Measurements from ENCODE around the gene CCNT1. TPM values are rescaled to one million over a fixed set of nuclear protein-coding genes. Genes with fewer than 3 reads are reported as not detected.

CCNT1 gene
- total and polyA plus RNA-seq, 2 of the 4 experiments (the other 2 are of a cell fraction): 9.0 to 74.0 TPM

GRCh38 chr12:48687592-48687991 is 28.9 kb downstream of the CCNT1 start:
- H3K4me1 ChIP-seq (ENCODE audit: control insufficient read depth, insufficient read depth, low read length): 0 out of 2 replicates have a peak, but pooled peaks cover 2% of the 10 kb centered on the region
- no peak overlapping the region for H3K4ac ChIP-seq (ENCODE audit: low read depth, low read length)
- no peaks in the 10 kb centered on the region for H3K27me3 ChIP-seq (ENCODE audit: control insufficient read depth, insufficient read depth, low read length)
- H3K56ac ChIP-seq (ENCODE audit: extremely low read depth, insufficient read depth, low read length): no peak overlapping the region
- H3K27ac ChIP-seq (ENCODE audit: insufficient read depth, low read length): no peak overlapping the region
- no peak overlapping the region for H3K14ac ChIP-seq (replicated peaks; ENCODE audit: low read depth, low read length)
- no peak overlapping the region for H4K91ac ChIP-seq (ENCODE audit: insufficient read depth, low read depth, low read length)
- no peak overlapping the region for H2BK20ac ChIP-seq (ENCODE audit: low read depth, low read length)
- H2BK5ac ChIP-seq (ENCODE audit: low read depth, low read length, poor library complexity, severe bottlenecking): no peak overlapping the region
- BruUV-seq (replicated peaks): no TSS peak
- no peak overlapping the region for H3K4me2 ChIP-seq (ENCODE audit: low read depth, low read length)
- no peak for ATAC-seq (ENCODE audit: low read depth)
- no peaks in the 10 kb centered on the region for H4K20me1 ChIP-seq (ENCODE audit: insufficient read depth, low read length)
- peaks cover 2% of the 10 kb centered on the region; the same call in 1 of the 2 replicates for H3K9me1 ChIP-seq (ENCODE audit: insufficient read depth, low read length)
- H2BK120ac ChIP-seq (ENCODE audit: low read depth, low read length): no peak overlapping the region
- H4K5ac ChIP-seq (ENCODE audit: low read depth, low read length): no peak overlapping the region
- H4K8ac ChIP-seq (ENCODE audit: low read depth in 2 of 2, low read length in 2 of 2): no peak overlapping the region
- no CpG with 5 or more reads among the region's 4 CpGs for WGBS, 2 experiments (ENCODE audit: extremely low coverage in 2 of 2, insufficient read length in 1 of 2)
- H2AFZ ChIP-seq (replicated peaks; ENCODE audit: low read length, poor library complexity): no peak overlapping the region
- H3K36me3 ChIP-seq (ENCODE audit: control insufficient read depth, insufficient read depth, low read length): peaks cover 14% of the 10 kb centered on the region
- H2AK5ac ChIP-seq (ENCODE audit: low read depth, low read length): no peak overlapping the region
- H3K4me3 ChIP-seq (ENCODE audit: insufficient read depth, low read depth, low read length): no peak overlapping the region
- POLR2A ChIA-PET (ENCODE audit: unreplicated experiment): no interaction called here
- CTCF ChIA-PET: interaction anchor here (0.6 kb wide), 1 partner anchor 19 kb away, joined by 4 read pairs; no protein-coding TSS in a partner anchor
- H2AK9ac ChIP-seq (replicated peaks; ENCODE audit: low read depth, low read length, poor library complexity): no peak overlapping the region
- no peak overlapping the region for H3K9ac ChIP-seq (ENCODE audit: low read depth, low read length)
- H3K79me1 ChIP-seq (ENCODE audit: low read depth in 1 of 2, low read length in 2 of 2): peaks cover 17 to 26% of the 10 kb centered on the region in 2 experiments
- TF ChIP-seq MAZ (IDR thresholded peaks at IDR 0.05; ENCODE audit: borderline replicate concordance, low read depth, low read length) (no peak), FOS (IDR thresholded peaks at IDR 0.05; ENCODE audit: low read depth, low read length) (no peak), POLR2A (IDR thresholded peaks at IDR 0.05; ENCODE audit: low read depth, low read length) (no peak), ELK1 (IDR thresholded peaks at IDR 0.05; ENCODE audit: borderline replicate concordance, low read depth, low read length) (no peak), CHD1 (IDR thresholded peaks at IDR 0.05; ENCODE audit: low read depth, low read length) (no peak), NFE2L2 (IDR thresholded peaks at IDR 0.05; ENCODE audit: low read depth, low read length) (no peak), MAFK (IDR thresholded peaks at IDR 0.05; ENCODE audit: low read depth, low read length) (no peak), CTCF (conservative IDR thresholded peaks at IDR 0.05; ENCODE audit: low read depth, low read length) (no peak), CEBPB (IDR thresholded peaks at IDR 0.05; ENCODE audit: low read depth, low read length) (no peak), USF2 (IDR thresholded peaks at IDR 0.05; ENCODE audit: low read depth, low read length) (no peak), MXI1 (IDR thresholded peaks at IDR 0.05; ENCODE audit: borderline replicate concordance, low read depth, low read length) (no peak), SMC3 (IDR thresholded peaks at IDR 0.05; ENCODE audit: low read depth, low read length) (no peak), RFX5 (IDR thresholded peaks at IDR 0.05; ENCODE audit: low read depth, low read length) (no peak)
- dilution Hi-C loops (cut with HindIII; ENCODE audit: low sequenced_read_pairs, unreplicated experiment): no loop called here
- H3K18ac ChIP-seq (ENCODE audit: low read depth, low read length): no peak overlapping the region
- no peak overlapping the region for H3K23ac ChIP-seq (ENCODE audit: low read depth, low read length)
- no peak overlapping the region for H2BK15ac ChIP-seq (ENCODE audit: low read depth, low read length)
- no peak for DNase-seq
- H3K9me3 ChIP-seq (ENCODE audit: control insufficient read depth, insufficient read depth, low read length): no peaks in the 10 kb centered on the region
- intact Hi-C loops (cut with micrococcal nuclease): no loop called here
- in situ Hi-C loops (cut with MboI; ENCODE audit: low sequenced_read_pairs): no loop called here
